Measurements from ENCODE around the gene DGKQ. TPM values are rescaled to one million over a fixed set of nuclear protein-coding genes. Genes with fewer than 3 reads are reported as not detected.
A peak's percentile ranks its signal among the peaks of the same experiment; 100 is the strongest.

Gene DGKQ
- 15.4 to 18.6 TPM (median 17.2 TPM) in 3 replicates for total RNA-seq
- long read RNA-seq, full-length matches to known transcripts: 36 of 72 reads
- long read RNA-seq, partial matches to known transcripts: 9 of 72 reads
- long read RNA-seq, other reads (novel, unspliced or antisense): 27 of 72 reads

DNA sequence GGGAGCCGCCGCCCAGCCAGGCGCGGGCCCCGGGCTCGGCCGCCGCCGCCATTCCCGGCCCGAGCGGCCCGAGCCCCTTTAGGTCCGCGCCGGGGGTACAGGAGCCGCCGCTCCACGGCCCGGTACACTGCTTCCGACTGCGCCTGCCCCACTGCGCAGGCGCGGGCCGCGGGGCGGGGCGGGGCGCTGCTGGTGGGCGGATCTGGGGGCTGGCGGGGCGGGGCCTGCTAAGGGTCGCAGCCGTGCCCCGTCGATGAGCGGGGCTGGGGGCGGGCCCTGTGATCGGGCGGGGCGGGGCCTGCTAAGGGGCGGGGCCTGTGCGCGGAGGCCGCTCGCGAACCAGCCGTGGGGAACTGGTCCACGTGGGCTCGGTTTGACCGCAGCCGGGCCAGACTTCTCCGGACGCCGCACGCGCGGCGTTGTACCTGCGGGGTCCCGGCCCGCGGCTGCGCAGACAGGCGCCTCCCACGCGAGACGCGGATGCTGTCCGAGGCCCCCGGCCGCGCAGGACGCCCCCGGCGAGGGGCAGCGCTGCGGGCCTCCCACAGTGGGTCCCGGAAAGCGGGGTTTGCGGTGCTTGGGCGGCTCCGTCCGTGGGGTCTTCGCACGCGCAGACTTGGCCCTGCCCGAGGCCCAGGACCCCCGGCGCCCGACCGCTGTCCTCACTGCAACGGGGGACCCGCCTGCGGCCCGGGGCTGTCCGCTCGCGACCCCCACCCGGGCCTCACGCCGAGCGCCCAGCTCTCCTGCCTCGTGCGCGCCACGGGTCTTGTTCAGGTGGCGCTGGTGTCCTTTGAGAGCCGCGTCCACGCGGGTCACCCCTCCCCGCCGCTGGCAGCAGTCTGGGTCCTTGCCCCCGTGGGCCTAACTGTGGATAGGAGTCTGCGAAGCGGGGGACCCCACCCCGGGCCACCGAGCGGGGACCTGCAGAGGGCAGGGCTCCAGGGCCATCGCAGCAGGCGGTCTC is at the start of gene DGKQ:
DGKQ (minus strand) TSS at position 139 of the 967 bp plus-strand sequence; CDS start at position 52, 87 bp downstream.
- Mint-ChIP-seq H3K4me1 (ENCODE audit: low read depth) (peaks cover 7% of the 10 kb centered on the region), H3K36me3 (ENCODE audit: low read depth) (no peaks in the 10 kb centered on the region)
- TF ChIP-seq, protein P1, sequence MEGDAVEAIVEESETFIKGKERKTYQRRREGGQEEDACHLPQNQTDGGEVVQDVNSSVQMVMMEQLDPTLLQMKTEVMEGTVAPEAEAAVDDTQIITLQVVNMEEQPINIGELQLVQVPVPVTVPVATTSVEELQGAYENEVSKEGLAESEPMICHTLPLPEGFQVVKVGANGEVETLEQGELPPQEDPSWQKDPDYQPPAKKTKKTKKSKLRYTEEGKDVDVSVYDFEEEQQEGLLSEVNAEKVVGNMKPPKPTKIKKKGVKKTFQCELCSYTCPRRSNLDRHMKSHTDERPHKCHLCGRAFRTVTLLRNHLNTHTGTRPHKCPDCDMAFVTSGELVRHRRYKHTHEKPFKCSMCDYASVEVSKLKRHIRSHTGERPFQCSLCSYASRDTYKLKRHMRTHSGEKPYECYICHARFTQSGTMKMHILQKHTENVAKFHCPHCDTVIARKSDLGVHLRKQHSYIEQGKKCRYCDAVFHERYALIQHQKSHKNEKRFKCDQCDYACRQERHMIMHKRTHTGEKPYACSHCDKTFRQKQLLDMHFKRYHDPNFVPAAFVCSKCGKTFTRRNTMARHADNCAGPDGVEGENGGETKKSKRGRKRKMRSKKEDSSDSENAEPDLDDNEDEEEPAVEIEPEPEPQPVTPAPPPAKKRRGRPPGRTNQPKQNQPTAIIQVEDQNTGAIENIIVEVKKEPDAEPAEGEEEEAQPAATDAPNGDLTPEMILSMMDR (IDR thresholded peaks at IDR 0.05): no peak

DNA sequence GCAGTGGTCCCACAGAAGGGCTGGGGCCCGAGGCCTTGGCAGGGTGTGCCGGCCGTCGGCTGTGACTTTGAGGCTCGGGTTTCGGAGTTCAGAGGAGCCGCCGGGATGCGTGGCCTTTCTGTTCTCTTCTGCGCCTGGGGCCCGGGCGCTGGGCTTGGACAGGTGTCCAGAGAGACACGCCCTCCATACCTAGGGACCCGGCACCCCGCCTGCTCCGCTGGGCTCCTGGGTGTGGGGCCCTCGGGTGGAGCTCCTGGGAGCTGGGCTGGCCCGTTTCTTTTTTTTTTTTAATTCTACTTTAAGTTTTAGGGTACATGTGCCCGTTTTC is 49.3 kb upstream of the DGKQ start:
- H3K27me3 Mint-ChIP-seq (ENCODE audit: low read depth): no peaks in the 10 kb centered on the region
- DNase-seq (ENCODE audit: low spot score): no peak
- no peak overlapping the region for H3K4me3 Mint-ChIP-seq (ENCODE audit: unreplicated experiment)
- H3K4me1 Mint-ChIP-seq (ENCODE audit: low read depth): peaks cover 8% of the 10 kb centered on the region
- TF ChIP-seq, protein P1 (IDR thresholded peaks at IDR 0.05): no peak
- peaks cover 8% of the 10 kb centered on the region for H3K36me3 Mint-ChIP-seq (ENCODE audit: low read depth)
- H3K27ac Mint-ChIP-seq (ENCODE audit: unreplicated experiment): no peak overlapping the region
- H3K9me3 Mint-ChIP-seq (ENCODE audit: low read depth): no peaks in the 10 kb centered on the region

More for the DNA sequence above, at the start of gene DGKQ:
- Mint-ChIP-seq H3K4me3 (ENCODE audit: unreplicated experiment) (peak within 1 kb of the TSS; percentile 59), H3K27ac (ENCODE audit: unreplicated experiment) (no peak within 1 kb of the TSS), H3K9me3 (ENCODE audit: low read depth) (no peaks in the 10 kb centered on the region), H3K27me3 (ENCODE audit: low read depth) (no peaks in the 10 kb centered on the region)
- no peak for DNase-seq (ENCODE audit: low spot score)

DNA sequence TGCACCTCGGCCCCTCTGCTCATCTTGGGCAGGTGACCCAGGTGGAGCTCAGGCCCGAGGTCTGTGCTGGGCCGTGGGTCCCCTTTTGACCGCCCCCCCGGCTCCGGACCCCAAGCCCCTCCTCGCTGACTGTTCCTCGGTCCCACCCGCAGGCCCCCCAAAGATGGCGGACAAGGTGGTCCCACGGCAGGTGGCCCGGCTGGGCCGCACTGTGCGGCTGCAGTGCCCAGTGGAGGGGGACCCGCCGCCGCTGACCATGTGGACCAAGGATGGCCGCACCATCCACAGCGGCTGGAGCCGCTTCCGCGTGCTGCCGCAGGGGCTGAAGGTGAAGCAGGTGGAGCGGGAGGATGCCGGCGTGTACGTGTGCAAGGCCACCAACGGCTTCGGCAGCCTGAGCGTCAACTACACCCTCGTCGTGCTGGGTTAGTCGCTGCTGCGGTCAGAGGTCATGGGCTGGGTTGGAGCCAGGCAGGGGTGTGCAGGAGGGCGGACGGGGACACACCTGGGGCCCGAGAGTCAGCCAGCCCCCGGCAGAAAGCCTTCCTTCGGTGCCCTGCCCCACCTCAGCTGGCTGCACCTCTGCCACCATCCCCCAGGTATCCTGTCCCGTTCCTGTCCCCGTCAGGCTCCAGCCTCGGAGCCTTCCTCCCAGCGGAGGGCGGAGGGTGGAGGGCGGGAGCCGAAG is 48.8 kb upstream of the DGKQ start:
- TF ChIP-seq, protein P1 (IDR thresholded peaks at IDR 0.05): no peak
- Mint-ChIP-seq H3K9me3 (ENCODE audit: low read depth) (no peaks in the 10 kb centered on the region), H3K27me3 (ENCODE audit: low read depth) (no peaks in the 10 kb centered on the region), H3K27ac (ENCODE audit: unreplicated experiment) (no peak overlapping the region), H3K36me3 (ENCODE audit: low read depth) (peaks cover 8% of the 10 kb centered on the region), H3K4me1 (ENCODE audit: low read depth) (peaks cover 6% of the 10 kb centered on the region), H3K4me3 (ENCODE audit: unreplicated experiment) (no peak overlapping the region)
- DNase-seq (ENCODE audit: low spot score): no peak

DNA sequence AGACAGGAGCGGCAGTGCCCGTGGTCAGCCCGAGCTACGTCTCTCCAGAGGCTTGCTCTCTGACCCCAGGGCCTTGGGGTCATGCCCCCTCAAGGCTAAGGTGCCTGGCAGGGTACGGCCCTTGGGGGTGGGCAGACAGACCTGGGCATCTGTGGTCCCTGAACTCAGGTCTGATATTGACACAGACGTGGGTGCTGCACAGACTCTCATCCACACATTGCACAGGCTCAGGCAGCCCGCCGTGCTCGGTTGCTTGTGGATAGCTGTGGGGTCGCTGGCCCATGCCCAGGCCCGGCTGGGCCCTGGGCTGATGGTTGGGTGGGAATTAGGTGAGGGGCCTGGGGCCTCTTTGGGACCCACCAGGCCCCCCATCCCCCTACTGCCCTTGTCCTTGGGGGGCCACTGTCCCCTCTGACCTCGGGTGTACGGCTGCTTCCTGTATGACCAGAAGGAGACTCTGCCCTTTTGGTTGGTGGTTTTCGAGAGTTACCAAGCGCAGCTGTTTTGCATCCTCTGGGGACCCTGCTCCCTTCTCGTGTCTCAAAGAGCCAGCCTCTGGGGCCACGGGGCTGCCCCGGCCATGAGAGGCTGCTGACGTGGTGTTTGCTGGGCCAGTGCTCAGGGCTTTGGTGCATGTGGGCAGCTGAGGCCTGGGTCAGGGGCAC is 48.1 kb upstream of the DGKQ start:
- no peaks in the 10 kb centered on the region for H3K27me3 Mint-ChIP-seq (ENCODE audit: low read depth)
- TF ChIP-seq, protein P1 (IDR thresholded peaks at IDR 0.05): no peak

More for the DNA sequence above, 48.1 kb upstream of the DGKQ start:
- DNase-seq (ENCODE audit: low spot score): no peak
- Mint-ChIP-seq H3K36me3 (ENCODE audit: low read depth) (peaks cover 8% of the 10 kb centered on the region), H3K4me1 (ENCODE audit: low read depth) (peaks cover 6% of the 10 kb centered on the region), H3K4me3 (ENCODE audit: unreplicated experiment) (no peak overlapping the region), H3K27ac (ENCODE audit: unreplicated experiment) (no peak overlapping the region), H3K9me3 (ENCODE audit: low read depth) (no peaks in the 10 kb centered on the region)

All from chondrocyte (in vitro differentiated cells).